ENCODE results near the gene PACSIN1.

The PACSIN1 gene

GRCh38 chr6:34528996-34529664 lies 63.3 kb downstream of the PACSIN1 start:
- DNase-seq: no peak

GRCh38 chr6:34529665-34530327 lies 63.9 kb downstream of the PACSIN1 start:
- DNase-seq: no peak

DNA sequence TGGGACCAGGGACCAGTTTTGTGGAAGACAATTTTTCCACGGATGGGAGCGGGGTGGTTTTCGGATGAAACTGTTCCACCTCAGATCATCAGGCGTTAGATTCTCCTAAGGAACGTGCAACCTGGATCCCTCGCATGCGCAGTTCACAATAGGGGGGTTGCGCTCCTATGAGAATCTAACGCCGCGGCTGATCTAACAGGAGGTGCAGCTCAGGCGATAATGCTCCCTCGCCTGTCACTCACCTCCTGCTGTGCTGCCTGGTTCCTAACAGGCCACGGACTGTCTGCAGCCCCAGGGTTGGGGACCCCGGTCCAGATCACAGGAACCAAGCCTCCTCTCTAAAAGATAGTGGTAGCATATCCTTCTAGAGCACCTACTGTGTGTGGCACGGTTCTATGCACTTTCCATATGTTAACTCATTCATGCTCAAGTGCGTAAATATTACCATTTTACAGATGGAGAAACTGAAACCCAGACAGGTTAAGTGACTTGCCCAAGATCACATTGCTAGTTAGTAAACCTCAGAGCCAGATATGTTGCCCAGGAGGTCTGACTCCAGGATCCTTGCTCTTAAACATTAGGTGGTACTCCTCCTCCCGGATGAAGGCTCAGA lies 65.0 kb downstream of the PACSIN1 start:
- DNase-seq: no peak

- no peak for DNase-seq
Observed at GRCh38 chr6:34531580-34532201, 65.8 kb downstream of the PACSIN1 start.

DNA sequence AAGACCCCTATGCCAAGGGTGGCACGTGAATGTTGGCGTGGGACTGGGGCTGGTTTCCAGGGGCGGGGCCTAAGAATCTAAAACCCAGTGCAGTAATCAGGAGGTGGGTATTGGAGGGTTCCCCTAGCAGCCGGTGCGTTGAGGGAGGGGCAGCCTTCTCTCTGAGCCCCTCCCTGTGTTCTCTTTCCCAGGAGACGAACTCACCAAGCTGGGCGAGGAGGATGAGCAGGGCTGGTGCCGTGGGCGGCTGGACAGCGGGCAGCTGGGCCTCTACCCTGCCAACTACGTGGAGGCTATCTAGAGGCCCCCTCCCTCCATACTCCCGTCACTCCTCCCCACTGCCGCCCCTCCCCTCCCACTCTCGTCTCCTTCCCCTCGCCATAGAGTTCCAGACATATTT lies 66.4 kb downstream of the PACSIN1 start:
- DNase-seq: no peak

GRCh38 chr6:34534146-34534545 lies 68.3 kb downstream of the PACSIN1 start:
- DNase-seq: no peak

DNA sequence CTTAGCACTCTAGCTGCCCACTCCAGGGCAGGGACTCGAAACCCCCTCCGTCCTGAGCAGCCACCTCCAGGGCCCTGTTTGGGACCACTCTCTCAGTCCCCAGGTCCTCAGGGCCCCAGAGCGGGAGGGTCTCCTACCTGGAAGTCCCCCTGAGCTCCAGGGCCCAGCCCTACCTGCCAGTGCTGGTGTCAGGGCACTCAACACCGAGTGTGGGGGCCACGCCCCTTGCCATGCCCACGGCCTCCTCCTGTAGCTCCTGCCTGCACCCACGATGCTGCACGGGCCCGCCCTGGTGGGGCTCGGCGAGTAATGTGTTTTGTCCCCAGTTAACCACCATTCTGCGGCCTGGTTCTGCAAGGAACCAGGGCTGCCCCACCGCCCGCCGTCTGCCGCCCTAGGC lies 68.8 kb downstream of the PACSIN1 start:
- no peak for DNase-seq

GRCh38 chr6:34535199-34535598 lies 69.3 kb downstream of the PACSIN1 start:
- DNase-seq: no peak

DNA sequence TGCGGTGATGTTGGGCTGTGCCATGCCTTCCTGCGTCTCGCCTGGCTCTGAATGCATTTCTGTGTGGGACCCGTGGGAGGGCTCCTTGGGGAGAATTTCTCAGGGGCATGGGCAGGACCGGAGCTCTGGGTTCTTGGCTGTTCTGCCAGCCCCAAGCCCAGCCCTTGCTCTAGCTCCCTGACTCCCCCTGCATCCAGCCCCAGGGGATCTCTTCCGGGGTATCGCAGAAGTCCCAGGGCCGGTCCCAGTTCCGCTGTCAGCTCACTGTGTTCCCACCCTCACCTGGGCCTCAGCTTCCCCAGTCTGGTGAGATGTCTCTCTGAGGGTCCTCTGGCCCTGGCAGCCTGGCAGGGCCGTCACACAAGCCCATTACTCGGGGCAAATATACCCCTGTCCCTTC lies 69.8 kb downstream of the PACSIN1 start:
- DNase-seq: no peak

- no peak for DNase-seq
Observed at GRCh38 chr6:34536251-34536958, 70.5 kb downstream of the PACSIN1 start.

DNA sequence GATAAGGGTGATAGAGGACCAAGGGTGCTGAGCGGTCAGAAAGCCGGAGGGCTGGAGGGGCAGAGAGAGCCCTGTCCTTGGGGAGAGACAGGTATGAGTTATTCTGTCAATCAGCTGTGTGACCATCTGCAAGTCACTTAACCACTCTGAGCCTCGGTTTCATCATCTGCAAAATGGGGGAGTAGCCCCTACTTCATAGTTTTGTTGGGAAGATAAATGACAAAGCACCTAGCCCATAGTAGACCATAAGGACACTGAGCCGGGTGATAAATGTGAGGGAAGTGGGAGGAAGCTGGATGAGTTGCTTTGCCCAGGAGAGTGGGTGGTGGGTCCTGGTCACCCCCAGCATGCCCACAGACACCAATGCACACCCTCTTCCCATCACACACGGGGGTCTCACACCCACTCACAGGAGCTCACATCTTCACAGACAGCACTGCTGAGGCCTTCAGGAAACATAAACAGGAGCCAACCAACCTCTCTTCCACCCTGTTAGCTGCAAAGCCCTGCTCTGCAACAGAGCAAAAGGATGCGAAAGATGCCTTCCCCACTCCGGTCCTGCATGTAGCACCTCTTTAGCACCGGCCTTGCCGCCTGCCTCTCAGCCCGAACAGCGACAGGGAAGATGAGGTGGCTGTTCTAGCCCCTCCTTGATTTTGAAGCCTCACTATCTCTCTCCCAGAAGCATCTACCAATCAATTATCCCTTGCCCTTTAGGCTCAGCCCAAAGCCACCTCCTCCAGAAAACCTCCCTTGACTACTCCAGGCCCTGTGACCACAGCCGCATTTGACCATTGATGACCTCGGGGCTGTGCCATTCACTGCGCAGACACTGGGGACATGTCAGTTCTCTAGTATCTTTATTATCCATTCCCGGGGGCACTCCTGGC lies 71.3 kb downstream of the PACSIN1 start:
- DNase-seq: no peak

- DNase-seq: no peak
Observed at GRCh38 chr6:34537922-34538550, 72.2 kb downstream of the PACSIN1 start.

DNA sequence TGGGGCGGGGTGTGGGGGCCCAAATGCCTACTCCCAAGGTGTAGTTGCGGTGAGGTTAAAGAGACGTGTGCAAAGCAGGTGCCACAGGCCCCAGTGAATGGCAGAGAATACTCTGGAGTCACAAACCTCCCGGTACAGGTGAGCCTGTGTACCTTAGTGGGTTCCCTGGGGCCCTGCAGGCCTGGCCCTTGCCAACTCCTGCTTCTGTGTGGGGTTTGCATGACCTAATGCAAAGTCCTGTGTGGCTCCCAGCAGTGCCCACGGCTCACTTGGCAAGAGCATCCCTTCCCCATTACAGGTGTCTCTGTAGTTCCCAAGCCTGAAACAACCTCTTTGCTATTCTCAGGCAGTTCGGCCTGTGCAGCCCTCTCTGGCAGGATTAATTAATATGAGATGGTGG lies 72.7 kb downstream of the PACSIN1 start:
- no peak for DNase-seq

DNA sequence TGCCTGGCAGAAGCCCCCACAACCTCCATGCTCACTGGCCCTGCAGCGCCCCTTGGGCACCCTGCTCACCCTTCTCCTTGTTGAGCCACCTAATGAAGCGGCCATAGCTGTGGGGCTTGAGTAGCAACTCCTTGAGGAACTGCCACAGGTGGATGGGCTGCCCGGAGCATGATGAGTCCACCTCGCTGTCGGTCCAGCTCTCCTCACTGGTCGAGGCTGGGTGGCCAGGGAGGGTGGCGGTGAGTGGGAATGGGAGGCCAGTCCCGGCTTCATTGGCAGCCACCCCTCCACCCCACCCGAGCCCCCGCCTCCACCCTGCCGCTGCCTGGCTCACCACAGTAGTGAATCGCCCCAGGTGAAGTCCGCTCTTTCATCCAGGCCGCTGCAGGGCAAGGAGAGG lies 73.3 kb downstream of the PACSIN1 start:
- DNase-seq: no peak

DNA sequence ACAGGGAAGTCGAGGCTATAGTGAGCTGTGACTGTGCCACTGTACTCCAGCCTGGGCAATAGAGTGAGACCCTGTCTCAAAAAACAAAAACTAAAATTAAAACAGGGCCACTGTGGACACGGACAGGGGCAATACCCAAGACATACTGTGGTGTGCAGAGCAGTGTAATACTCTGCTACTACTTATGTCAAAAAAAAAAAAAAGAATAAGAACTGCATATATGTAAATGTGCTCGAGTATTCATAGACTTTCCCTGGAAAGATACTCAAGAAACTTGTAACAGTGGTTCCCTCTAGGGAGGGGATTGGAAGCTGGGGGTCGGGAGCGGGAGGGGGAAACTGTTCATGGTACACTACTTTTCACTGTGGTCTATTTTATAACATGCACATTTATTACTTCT lies 74.3 kb downstream of the PACSIN1 start:
- DNase-seq: no peak

GRCh38 chr6:34540841-34541240 lies 75.0 kb downstream of the PACSIN1 start:
- no peak for DNase-seq

GRCh38 chr6:34543421-34543820 lies 77.5 kb downstream of the PACSIN1 start:
- no peak for DNase-seq

DNA sequence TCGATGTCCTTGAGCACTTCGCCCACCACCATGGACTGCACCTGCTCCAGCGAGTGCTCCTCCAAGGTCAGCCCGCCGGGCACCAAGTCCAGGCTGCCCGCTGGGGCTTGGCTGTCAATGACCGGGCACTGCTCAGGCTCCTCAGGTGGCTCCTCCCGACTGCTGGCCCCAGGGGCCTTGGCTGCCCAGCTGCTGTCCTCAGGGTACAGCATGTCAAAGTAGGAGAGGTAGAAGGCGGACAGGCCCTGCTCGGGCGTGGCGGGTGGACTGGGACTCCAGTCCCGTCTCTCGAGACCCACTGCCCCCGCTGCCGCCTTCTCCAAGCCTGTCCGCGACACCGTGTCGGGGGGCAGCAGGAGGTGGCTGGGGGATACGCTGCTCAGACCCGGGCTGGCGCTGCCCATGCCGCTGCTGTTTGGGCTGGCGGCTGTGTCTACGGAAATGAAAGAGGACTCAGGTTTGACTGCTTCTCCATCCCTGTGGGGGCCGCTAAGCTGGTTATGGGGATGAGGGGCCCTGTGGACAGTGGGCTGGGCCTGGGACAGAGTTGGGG lies 78.3 kb downstream of the PACSIN1 start:
- no peak for DNase-seq

- no peak for DNase-seq
Observed at GRCh38 chr6:34544776-34545471, 79.0 kb downstream of the PACSIN1 start.

GRCh38 chr6:34546551-34547321 lies 80.9 kb downstream of the PACSIN1 start:
- no peak for DNase-seq
